ENCODE measurements around the gene PLAGL2.

DNA sequence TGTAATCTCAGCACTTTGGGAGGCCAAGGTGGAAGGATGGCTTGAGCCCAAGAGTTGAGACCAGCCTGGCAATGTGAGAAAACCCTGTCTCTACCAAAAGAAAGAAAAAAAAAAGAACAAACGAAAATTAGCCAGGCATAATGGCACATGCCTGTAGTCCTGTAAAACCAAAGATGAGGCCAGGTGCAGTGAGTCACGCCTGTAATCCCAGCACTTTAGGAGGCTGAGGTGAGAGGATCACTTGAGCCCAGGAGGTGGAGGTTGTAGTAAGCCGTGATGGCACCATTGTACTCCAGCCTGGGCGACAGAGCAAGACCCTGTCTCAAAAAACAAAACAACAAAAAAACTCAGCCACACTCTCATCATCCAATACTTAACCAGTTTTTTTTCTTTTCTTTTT is 37.4 kb upstream of the PLAGL2 start:
- TF ChIP-seq, protein P1, sequence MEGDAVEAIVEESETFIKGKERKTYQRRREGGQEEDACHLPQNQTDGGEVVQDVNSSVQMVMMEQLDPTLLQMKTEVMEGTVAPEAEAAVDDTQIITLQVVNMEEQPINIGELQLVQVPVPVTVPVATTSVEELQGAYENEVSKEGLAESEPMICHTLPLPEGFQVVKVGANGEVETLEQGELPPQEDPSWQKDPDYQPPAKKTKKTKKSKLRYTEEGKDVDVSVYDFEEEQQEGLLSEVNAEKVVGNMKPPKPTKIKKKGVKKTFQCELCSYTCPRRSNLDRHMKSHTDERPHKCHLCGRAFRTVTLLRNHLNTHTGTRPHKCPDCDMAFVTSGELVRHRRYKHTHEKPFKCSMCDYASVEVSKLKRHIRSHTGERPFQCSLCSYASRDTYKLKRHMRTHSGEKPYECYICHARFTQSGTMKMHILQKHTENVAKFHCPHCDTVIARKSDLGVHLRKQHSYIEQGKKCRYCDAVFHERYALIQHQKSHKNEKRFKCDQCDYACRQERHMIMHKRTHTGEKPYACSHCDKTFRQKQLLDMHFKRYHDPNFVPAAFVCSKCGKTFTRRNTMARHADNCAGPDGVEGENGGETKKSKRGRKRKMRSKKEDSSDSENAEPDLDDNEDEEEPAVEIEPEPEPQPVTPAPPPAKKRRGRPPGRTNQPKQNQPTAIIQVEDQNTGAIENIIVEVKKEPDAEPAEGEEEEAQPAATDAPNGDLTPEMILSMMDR (conservative IDR thresholded peaks at IDR 0.05; ENCODE audit: low read length), result no peak
- no peak for TF ChIP-seq EZH2phosphoT487 (IDR thresholded peaks at IDR 0.05; ENCODE audit: borderline replicate concordance, low read depth, low read length)
